GM12891 (cell line): ENCODE results near the gene TARS3.

ENCODE experiments used
- POLR2A ChIP-seq: IDR thresholded peaks from 2 replicates; pipeline ENCODE4 v1.6.1; 2011; ENCODE audit warnings: low read depth, low read length, control low read depth
- POLR2AphosphoS5 ChIP-seq: IDR thresholded peaks from 2 replicates; pipeline ENCODE4 v1.6.1; 2011; ENCODE audit warnings: low read depth, low read length, control low read depth

- TF ChIP-seq POLR2AphosphoS5 (no peak), POLR2A (no peak)
Measured at GRCh38 chr15:101710806-101711205, 13.5 kb downstream of the TARS3 start.
